Stimulated activated naive CD4-positive, alpha-beta T cell (primary cell): ENCODE data around the gene CYSRT1.

Source experiments
- DNase-seq, 6 experiments: peaks; one replicate each; lab custom pipeline; 2025; lab: John Stamatoyannopoulos, UW

The CYSRT1 gene

GRCh38 chr9:137212520-137212919 is 12.5 kb upstream of the CYSRT1 start:
- DNase-seq, result no peak

DNA sequence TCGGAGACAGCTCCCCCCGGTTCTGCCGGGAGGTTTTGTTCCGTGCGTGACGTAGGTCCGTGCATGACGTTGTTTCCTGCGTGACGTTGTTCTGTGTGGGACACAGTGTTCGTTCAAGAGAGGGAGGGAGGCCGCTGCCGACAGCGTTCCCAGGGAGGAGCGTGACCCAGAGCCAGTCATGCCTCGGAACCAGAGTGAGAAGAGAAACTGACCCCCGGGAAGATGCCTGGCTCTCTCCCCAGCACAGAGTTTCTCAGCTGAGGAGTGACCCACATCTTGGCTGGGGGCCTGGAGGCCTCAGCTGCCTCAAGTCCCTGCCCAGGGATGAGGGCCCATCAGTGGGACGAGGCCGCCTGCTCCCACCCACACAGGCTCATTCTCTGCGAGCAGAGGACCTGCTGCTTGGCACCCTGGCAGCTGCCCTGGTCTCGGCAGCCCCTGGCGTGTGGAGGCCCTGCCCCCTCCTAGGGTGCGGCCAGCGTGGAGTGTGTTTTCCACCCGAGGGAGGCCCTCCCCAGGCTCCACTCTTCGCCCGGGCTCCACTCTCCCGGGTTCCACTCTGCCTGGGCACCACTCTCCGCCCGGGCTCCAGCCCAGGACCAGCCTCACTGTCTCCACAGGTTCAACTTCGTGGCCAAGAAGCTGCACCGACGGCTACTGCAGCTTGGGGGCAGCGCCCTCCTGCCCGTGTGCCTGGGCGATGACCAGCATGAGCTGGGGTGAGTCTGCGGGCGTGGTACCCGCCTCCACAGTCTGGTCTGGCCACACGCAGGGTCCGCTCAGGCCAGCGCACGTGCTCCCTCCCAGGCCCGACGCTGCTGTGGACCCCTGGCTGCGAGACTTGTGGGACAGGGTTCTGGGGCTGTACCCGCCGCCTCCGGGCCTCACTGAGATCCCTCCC is 11.6 kb upstream of the CYSRT1 start:
- no peak for DNase-seq

DNA sequence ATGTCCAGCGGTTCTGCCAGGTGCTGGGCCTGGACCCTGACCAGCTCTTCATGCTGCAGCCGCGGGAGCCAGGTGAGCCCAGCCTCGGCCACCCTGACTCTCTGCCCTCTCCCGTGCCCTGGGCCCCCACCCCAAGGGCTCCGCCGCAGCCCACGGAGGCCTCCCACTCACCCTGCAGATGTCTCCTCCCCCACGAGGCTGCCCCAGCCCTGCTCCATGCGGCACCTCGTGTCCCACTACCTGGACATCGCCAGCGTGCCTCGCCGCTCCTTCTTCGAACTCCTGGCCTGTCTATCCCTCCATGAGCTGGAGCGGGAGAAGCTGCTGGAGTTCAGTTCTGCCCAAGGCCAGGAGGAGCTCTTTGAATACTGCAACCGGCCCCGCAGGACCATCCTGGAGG is 10.4 kb upstream of the CYSRT1 start:
- no peak for DNase-seq

DNA sequence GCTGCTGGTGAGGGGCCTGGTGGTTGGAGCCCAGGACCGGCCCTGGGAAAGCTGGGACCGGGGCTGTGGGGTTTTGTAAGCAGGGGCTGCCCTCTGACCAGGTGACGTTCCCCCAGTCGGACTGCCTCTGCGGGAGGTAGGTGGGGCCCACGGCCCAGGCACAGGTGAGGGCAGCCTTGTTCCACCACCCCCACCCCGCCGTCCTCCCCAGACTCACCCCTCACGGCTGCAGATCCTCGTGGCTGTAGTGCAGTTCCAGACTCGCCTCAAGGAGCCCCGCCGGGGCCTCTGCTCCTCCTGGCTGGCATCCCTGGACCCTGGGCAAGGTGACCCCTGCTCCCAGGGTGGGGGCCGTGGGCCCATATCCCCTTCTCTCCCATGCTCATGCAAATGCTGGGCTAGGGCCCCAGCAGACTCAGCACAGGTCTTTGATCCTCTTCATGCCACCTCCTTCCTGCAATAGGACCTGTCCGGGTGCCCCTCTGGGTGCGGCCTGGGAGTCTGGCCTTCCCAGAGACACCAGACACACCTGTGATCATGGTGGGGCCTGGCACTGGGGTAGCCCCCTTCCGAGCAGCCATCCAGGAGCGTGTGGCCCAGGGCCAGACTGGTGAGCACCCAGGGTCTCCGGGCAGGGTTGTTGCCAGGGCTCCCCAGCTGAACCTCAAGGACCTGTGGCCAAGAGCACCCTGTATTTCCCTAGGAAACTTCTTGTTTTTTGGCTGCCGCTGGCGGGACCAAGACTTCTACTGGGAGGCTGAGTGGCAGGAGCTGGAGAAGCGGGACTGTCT is 9.6 kb upstream of the CYSRT1 start:
- DNase-seq, result no peak

- no peak for DNase-seq
Observed at GRCh38 chr9:137216188-137216965, 8.6 kb upstream of the CYSRT1 start.

DNA sequence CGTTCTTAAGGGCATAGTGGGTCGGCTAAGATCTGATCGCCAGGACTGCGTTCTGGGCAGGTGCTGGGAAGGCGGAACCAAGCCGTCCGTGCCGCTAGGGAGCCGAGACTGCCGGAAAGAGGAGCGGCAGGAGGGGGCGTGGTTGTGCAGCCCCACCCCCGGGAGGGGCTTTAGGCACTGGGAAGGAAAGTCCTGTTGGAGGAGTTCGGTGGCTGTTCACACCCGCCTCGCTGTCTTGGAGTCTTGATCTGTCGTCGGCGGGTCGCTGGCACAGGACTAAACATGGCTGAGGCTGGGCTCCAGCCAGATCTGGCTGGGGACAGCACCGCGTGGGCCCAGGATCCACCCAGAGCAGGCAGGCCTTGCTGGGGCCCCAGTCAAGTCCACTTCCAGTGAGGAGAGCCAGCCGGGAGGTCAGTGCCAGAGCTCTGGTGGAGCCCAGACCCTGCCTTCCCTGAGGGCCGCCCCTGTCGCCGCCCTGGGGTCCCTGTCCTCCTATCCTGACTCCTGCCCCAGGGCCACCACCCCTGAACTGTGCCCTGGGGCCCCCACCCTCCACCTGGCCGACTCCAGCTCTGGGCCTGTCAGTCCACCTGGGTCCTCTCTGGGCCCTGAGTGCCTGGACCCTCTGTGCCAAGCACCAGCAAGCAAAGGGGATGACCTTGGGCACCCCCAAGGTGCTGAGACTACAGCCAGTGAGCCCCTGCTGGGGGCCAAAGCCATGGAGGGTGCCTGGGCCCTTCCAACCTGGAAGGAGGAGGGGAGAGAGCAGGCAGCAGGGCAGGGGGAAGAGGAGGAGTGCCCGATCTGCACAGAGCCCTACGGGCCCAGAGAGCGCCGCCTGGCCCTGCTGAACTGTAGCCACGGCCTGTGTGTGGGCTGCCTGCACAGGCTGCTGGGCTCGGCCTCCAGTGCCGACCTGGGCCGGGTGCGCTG is 7.4 kb upstream of the CYSRT1 start:
- no peak for DNase-seq

DNA sequence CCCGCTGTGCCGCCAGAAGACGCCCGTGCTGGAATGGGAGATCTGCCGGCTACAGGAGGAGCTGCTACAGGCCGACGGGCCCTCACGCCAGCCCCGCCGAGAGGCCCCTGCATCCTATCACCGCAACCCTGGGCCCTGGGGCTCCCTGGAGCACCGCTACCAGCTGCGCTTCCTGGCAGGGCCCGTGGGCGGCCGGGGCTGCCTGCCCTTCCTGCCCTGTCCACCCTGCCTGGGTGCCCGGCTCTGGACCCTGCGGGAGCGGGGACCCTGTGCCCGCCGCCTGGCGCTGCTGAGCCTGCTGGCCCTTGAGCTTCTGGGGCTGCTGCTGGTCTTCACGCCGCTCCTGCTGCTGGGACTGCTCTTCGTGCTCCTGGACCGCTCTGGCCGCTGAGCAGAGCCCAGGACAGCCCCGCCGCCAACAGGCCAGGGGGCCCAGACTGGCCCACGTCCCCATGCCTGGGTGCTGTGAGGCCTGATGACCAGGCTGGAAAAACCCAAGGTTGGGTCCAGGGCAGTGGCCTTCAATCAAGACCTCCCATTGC is 6.7 kb upstream of the CYSRT1 start:
- DNase-seq, result no peak

DNA sequence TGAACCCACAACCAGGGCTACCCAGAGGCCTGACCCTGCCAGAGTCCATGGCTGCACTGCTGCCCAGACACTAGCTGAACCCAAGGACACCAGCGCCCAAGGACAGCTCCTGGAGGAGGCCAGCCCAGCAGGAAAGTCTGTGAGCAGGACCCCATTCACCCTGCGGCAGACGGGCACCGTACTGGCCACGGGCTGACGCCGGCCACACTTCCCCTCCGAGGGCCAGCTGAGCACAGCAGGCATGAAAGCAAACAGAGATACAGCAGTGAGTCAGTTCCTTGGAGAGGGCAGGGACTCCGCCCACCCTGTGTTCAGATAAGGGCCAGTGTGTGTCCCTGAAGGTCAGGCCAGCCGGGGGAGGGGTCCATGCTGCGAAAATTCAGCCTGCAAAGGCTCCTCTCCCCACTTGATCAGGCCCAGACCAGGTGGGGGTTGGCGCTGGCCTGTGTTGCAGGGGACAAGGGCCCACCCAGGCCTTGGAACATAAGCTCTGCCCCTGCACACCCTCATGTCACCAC is 6.2 kb upstream of the CYSRT1 start:
- no peak for DNase-seq

- no peak for DNase-seq
Observed at GRCh38 chr9:137219757-137220316, 5.1 kb upstream of the CYSRT1 start.

- no peak for DNase-seq
Observed at GRCh38 chr9:137220317-137221094, 4.5 kb upstream of the CYSRT1 start.

GRCh38 chr9:137221095-137221505 is 3.9 kb upstream of the CYSRT1 start:
- DNase-seq, result no peak

DNA sequence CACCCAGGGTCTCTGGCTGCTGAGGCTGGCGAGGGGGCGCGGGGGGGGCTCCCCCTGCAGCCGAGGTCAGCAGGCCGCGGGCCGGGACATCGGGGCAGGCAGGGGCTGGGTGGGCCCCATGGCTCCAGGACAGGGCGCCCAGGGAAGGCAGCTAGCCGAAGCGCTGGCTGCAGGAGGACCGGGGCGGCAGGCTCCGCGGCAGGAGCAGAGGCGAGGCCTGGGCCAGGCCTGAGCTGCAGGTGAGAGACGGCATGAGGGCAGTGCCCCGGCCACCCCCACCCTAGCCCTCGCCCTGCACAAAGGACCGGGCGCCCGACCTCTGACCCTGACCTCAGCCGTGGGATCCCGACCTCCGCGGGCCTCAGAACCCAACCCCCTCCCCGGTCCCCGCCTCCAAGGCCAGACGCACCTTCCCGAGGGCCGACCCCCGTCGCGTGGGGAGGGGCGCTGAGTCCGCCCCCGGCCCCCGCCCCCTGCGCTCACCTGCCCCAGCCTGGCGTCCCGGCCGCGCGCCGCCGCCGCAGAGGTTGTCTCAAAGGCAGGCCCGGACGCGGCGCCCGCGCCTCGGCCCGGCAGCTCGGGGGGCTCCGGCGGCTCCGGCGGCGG is 3.4 kb upstream of the CYSRT1 start:
- DNase-seq, result peak in 2 of 6 experiments; percentile 11 to 33

GRCh38 chr9:137222190-137223077 is 2.5 kb upstream of the CYSRT1 start, which contains the start of gene RNF208:
TSS of gene RNF208 (minus strand) at chr9:137222240. CDS start at chr9:137221212, 1,028 bp downstream.
- peak in 3 of 6 experiments; percentile 21 to 58 (median 40) for DNase-seq

GRCh38 chr9:137223078-137223970 is 1.6 kb upstream of the CYSRT1 start:
- DNase-seq, result peak; percentile 96 to 99 (median 98)

- no peak for DNase-seq
Observed at GRCh38 chr9:137225699-137226331, 841 bp downstream of the CYSRT1 start.

DNA sequence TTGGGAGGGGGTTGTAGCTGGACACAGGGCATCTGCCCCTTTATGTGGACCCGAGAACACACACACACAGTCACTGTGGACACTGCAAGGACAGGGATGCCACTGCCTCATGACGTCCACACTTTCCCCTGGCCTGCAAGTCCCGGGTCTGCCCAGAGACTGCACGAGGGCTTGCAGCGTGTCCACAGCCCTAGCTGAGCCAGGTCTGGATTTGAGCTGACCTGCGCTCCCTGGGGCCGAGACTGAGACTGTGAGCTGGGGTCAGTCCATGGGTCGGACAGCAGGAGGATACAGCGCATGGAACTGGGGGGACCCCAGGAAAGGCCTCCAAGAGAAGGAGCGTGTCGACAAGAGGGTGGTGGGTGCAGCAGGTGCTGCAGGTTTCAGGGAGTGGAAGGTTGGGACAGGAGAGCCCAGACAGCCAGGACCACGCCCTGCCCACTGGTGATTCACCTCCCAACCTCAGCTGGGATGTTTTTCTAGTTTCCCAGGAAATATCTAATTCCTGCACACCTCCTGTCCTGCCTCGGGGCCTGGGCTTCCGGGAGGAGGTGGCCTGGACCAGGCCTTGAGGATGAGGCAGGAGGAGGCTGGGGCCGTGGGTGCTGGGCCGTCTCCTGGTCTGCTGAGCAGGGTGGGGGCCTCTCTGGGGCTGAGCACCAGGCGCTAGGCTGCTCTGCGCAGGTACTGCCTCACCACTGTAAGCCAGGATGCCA is 1.5 kb downstream of the CYSRT1 start:
- no peak for DNase-seq
